DND-41 (cell line): ENCODE results near the gene FAM83C.

Source experiments
- EZH2 ChIP-seq: IDR thresholded peaks from 3 replicates; pipeline ENCODE4 v1.6.1; 2012; ENCODE audit warnings: borderline replicate concordance, low read depth, mild to moderate bottlenecking, moderate library complexity, low read length, inconsistent platforms; ENCODE audit not compliant: severe bottlenecking
- TF ChIP-seq, protein P1 (sequence below): IDR thresholded peaks from 2 replicates; pipeline ENCODE4 v1.5.1; 2012; ENCODE audit warnings: borderline replicate concordance, low read length, moderate library complexity, mild to moderate bottlenecking; ENCODE audit not compliant: poor library complexity, severe bottlenecking; ENCODE audit errors: extremely low read depth

DNA sequence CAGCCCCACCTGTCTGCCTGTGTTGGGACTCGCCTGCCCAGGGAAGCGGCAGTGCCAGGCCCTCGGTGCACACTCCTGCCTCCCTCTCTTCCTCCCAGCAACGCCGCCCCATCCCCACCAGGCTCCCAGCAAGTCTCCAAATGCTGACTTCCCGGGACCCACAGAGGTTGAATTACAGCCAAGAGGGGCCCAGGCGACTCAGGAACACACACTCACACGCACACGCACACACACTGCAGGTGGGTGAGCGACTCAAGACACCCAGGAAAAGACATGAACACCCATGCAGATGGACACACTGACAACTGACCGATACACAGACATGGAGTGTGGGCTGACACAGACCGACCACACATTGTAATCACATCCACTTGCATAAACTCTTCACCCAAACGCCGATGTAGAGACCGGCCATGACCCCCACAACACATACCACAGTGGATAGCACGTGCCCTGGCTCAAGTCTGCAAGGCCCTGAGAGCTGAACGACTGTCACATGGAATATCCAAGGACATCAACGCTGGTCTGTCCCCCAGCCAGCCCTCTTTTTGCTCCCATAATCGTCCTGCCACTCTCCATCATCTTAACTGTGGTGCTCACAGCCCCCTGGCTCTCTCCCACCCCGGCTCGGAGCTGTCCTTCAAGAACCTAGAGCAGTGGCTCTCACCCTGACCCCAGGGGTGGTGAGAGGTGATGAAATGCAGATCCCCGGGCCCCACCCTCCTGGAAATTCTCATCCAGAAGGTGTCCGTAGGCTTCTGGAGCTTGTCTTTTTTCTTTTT is 470 bp upstream of the FAM83C start:
- TF ChIP-seq, protein P1, sequence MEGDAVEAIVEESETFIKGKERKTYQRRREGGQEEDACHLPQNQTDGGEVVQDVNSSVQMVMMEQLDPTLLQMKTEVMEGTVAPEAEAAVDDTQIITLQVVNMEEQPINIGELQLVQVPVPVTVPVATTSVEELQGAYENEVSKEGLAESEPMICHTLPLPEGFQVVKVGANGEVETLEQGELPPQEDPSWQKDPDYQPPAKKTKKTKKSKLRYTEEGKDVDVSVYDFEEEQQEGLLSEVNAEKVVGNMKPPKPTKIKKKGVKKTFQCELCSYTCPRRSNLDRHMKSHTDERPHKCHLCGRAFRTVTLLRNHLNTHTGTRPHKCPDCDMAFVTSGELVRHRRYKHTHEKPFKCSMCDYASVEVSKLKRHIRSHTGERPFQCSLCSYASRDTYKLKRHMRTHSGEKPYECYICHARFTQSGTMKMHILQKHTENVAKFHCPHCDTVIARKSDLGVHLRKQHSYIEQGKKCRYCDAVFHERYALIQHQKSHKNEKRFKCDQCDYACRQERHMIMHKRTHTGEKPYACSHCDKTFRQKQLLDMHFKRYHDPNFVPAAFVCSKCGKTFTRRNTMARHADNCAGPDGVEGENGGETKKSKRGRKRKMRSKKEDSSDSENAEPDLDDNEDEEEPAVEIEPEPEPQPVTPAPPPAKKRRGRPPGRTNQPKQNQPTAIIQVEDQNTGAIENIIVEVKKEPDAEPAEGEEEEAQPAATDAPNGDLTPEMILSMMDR = no peak
- no peak for TF ChIP-seq EZH2
